HepG2 (cell line): ENCODE results near the gene NEK11. TPM values are rescaled to one million over a fixed set of nuclear protein-coding genes. Genes with fewer than 3 reads are reported as not detected.

Experiments used
- DZIP1 ChIP-seq: sonication (generic); formaldehyde crosslinking; IDR thresholded peaks from 2 replicates; pipeline ENCODE4 v1.5.0; 2020; ENCODE audit warnings: mild to moderate bottlenecking, missing genetic modification reagents
- FOXJ3 ChIP-seq: sonication (generic); formaldehyde crosslinking; IDR thresholded peaks from 2 replicates; pipeline ENCODE4 v1.4.0; 2020; ENCODE audit warnings: missing genetic modification reagents, mild to moderate bottlenecking, borderline replicate concordance
- HDAC1 ChIP-seq: sonication (generic); formaldehyde crosslinking; IDR thresholded peaks from 2 replicates; pipeline ENCODE4 v1.5.1; 2020; ENCODE audit warnings: mild to moderate bottlenecking, missing genetic modification reagents
- HNRNPH1 ChIP-seq: fragments of 200-400 bp; formaldehyde crosslinking; optimal IDR thresholded peaks from 2 replicates; pipeline ENCODE3; 2017; ENCODE audit warnings: mild to moderate bottlenecking, low read depth, low read length
- PAWR ChIP-seq: sonication (generic); formaldehyde crosslinking; IDR thresholded peaks from 2 replicates; pipeline ENCODE4 v1.4.0; 2020; ENCODE audit warnings: missing genetic modification reagents, mild to moderate bottlenecking, borderline replicate concordance
- PRPF4 ChIP-seq: fragments of 200-400 bp; formaldehyde crosslinking; IDR thresholded peaks from 2 replicates; pipeline ENCODE4 v1.6.1; 2016; ENCODE audit warnings: low read length, low read depth; ENCODE audit not compliant: poor library complexity, severe bottlenecking
- SRSF4 ChIP-seq: fragments of 200-400 bp; formaldehyde crosslinking; IDR thresholded peaks from one replicate; pipeline ENCODE4 v1.6.1; 2018; ENCODE audit warnings: mild to moderate bottlenecking, low read depth, low read length, moderate library complexity; ENCODE audit not compliant: poor library complexity, severe bottlenecking
- TEAD3 ChIP-seq: optimal IDR thresholded peaks from 2 replicates; pipeline ENCODE3; 2016; ENCODE audit warnings: borderline replicate concordance
- ZBTB39 ChIP-seq: sonication (generic); formaldehyde crosslinking; IDR thresholded peaks from 2 replicates; pipeline ENCODE4 v1.5.0; 2020; ENCODE audit warnings: missing genetic modification reagents
- ZBTB43 ChIP-seq: sonication (generic); formaldehyde crosslinking; conservative IDR thresholded peaks from 2 replicates; pipeline ENCODE4 v1.4.0; 2020; ENCODE audit warnings: missing genetic modification reagents
- ZFP82 ChIP-seq: sonication (generic); formaldehyde crosslinking; IDR thresholded peaks from 2 replicates; pipeline ENCODE4 v1.5.1; 2020; ENCODE audit warnings: mild to moderate bottlenecking, missing genetic modification reagents, borderline replicate concordance
- ZNF234 ChIP-seq: sonication (generic); formaldehyde crosslinking; conservative IDR thresholded peaks from 2 replicates; pipeline ENCODE4 v1.5.1; 2020; ENCODE audit warnings: mild to moderate bottlenecking, missing genetic modification reagents
- ZNF709 ChIP-seq: sonication (generic); formaldehyde crosslinking; IDR thresholded peaks from 2 replicates; pipeline ENCODE4 v1.5.0; 2020; ENCODE audit warnings: mild to moderate bottlenecking, missing genetic modification reagents
- polyA plus RNA-seq, 8 experiments: library from polyadenylated mRNA; depleted of rRNA in 3 of 8; stranded (reverse) in 7 of 8; unstranded in 1 of 8; fragments of >200 nt; fragmentation: Illumina TruSeq in 4 of 8; extraction: Trizol in 4 of 8; gene quantifications; 2 replicates each; pipeline versions ENCODE4 v1.2.1 to v1.2.3, GENCODE V29; 2011 to 2016; ENCODE audit warnings: low read depth in 4 of 8, missing spikeins in 1 of 8, mixed read lengths in 1 of 8; ENCODE audit not compliant: insufficient read depth in 1 of 8
- total RNA-seq, 5 experiments: library from RNA; depleted of rRNA; stranded (reverse); fragments of >200 nt; fragmentation: Illumina TruSeq; extraction: Trizol; gene quantifications; 2 replicates each; pipeline ENCODE4 v1.2.3, GENCODE V29; 2016; ENCODE audit warnings: low read depth in 1 of 5
- TF ChIP-seq, protein P1 (sequence below): IDR thresholded peaks from 2 replicates; pipeline ENCODE4 v1.6.1; 2016
- TF ChIP-seq, protein P2 (sequence below): sonication (generic); formaldehyde crosslinking; IDR thresholded peaks from 2 replicates; pipeline ENCODE4 v1.8.1; 2023; ENCODE audit warnings: missing genetic modification reagents, inconsistent platforms, borderline replicate concordance
- TF ChIP-seq, protein P3 (sequence below): sonication (generic); formaldehyde crosslinking; conservative IDR thresholded peaks from 2 replicates; pipeline ENCODE4 v1.8.0; 2022; ENCODE audit warnings: missing genetic modification reagents

NEK11 gene
- total and polyA plus RNA-seq, 2 of the 13 experiments (the other 11 are each of a cell fraction or from before 2014, with no cell fraction given), result 0.95 to 2.2 TPM

GRCh38 chr3:131026321-131027151 is at the start of gene NEK11, which contains the start of gene ASTE1 (continued):
- TF ChIP-seq ZNF234 (CRISPR knock-in tag), result no peak
- no peak for TF ChIP-seq ZBTB43 (CRISPR knock-in tag)
- peak; percentile 85 for TF ChIP-seq PAWR
- no peak for TF ChIP-seq ZFP82 (CRISPR knock-in tag)
- no peak for TF ChIP-seq HNRNPH1
- TF ChIP-seq, protein P1, sequence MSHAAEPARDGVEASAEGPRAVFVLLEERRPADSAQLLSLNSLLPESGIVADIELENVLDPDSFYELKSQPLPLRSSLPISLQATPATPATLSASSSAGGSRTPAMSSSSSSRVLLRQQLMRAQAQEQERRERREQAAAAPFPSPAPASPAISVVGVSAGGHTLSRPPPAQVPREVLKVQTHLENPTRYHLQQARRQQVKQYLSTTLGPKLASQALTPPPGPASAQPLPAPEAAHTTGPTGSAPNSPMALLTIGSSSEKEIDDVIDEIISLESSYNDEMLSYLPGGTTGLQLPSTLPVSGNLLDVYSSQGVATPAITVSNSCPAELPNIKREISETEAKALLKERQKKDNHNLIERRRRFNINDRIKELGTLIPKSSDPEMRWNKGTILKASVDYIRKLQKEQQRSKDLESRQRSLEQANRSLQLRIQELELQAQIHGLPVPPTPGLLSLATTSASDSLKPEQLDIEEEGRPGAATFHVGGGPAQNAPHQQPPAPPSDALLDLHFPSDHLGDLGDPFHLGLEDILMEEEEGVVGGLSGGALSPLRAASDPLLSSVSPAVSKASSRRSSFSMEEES, result no peak
- no peak; the same call in 1 of the 2 replicates for TF ChIP-seq DZIP1 (CRISPR knock-in tag)
- TF ChIP-seq, protein P2, sequence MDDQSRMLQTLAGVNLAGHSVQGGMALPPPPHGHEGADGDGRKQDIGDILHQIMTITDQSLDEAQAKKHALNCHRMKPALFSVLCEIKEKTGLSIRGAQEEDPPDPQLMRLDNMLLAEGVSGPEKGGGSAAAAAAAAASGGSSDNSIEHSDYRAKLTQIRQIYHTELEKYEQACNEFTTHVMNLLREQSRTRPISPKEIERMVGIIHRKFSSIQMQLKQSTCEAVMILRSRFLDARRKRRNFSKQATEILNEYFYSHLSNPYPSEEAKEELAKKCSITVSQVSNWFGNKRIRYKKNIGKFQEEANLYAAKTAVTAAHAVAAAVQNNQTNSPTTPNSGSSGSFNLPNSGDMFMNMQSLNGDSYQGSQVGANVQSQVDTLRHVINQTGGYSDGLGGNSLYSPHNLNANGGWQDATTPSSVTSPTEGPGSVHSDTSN (CRISPR knock-in tag), result no peak
- TF ChIP-seq, protein P3, sequence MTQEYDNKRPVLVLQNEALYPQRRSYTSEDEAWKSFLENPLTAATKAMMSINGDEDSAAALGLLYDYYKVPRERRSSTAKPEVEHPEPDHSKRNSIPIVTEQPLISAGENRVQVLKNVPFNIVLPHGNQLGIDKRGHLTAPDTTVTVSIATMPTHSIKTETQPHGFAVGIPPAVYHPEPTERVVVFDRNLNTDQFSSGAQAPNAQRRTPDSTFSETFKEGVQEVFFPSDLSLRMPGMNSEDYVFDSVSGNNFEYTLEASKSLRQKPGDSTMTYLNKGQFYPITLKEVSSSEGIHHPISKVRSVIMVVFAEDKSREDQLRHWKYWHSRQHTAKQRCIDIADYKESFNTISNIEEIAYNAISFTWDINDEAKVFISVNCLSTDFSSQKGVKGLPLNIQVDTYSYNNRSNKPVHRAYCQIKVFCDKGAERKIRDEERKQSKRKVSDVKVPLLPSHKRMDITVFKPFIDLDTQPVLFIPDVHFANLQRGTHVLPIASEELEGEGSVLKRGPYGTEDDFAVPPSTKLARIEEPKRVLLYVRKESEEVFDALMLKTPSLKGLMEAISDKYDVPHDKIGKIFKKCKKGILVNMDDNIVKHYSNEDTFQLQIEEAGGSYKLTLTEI, result no peak
- no peak for TF ChIP-seq ZBTB39 (CRISPR knock-in tag)
- TF ChIP-seq TEAD3 (CRISPR knock-in tag), result no peak
- TF ChIP-seq PRPF4, result no peak
- peak; percentile 81; the same call in 1 of the 2 replicates for TF ChIP-seq FOXJ3 (CRISPR knock-in tag)
- peak; percentile 95 for TF ChIP-seq HDAC1 (CRISPR knock-in tag)
- TF ChIP-seq SRSF4, result no peak
- 0 out of 2 replicates have a peak, but pooled peaks have one; percentile 35 for TF ChIP-seq ZNF709 (CRISPR knock-in tag)
